Activated gamma-delta T cell (primary cell): ENCODE results near the gene LIPE.

Experiments
- DNase-seq: peaks from one replicate; lab custom pipeline; 2025; lab: John Stamatoyannopoulos, UW

LIPE gene

GRCh38 chr19:42380155-42380554 is 47.0 kb downstream of the LIPE start:
- DNase-seq = no peak

- no peak for DNase-seq
Observed at GRCh38 chr19:42378225-42379215, 48.7 kb downstream of the LIPE start.

- DNase-seq = no peak
Observed at GRCh38 chr19:42376177-42376555, 51.0 kb downstream of the LIPE start.

GRCh38 chr19:42375415-42376176 is 51.6 kb downstream of the LIPE start:
- no peak for DNase-seq

GRCh38 chr19:42374826-42375376 is 52.3 kb downstream of the LIPE start:
- no peak for DNase-seq

- no peak for DNase-seq
Observed at GRCh38 chr19:42370626-42371175, 56.5 kb downstream of the LIPE start.

GRCh38 chr19:42370068-42370520 is 57.1 kb downstream of the LIPE start:
- DNase-seq = no peak

GRCh38 chr19:42369433-42370067 is 57.6 kb downstream of the LIPE start:
- no peak for DNase-seq

- DNase-seq = no peak
Observed at GRCh38 chr19:42368765-42369164, 58.4 kb downstream of the LIPE start.

GRCh38 chr19:42368360-42368759 is 58.8 kb downstream of the LIPE start:
- DNase-seq = no peak

GRCh38 chr19:42367929-42368328 is 59.3 kb downstream of the LIPE start:
- DNase-seq = no peak

GRCh38 chr19:42366673-42367072 is 60.5 kb downstream of the LIPE start:
- DNase-seq = no peak

GRCh38 chr19:42363614-42364346 is 63.4 kb downstream of the LIPE start:
- no peak for DNase-seq

GRCh38 chr19:42362891-42363440 is 64.2 kb downstream of the LIPE start:
- DNase-seq = no peak

GRCh38 chr19:42362342-42362741 is 64.8 kb downstream of the LIPE start:
- no peak for DNase-seq

- DNase-seq = no peak
Observed at GRCh38 chr19:42361545-42361910, 65.7 kb downstream of the LIPE start.

GRCh38 chr19:42360787-42361544 is 66.2 kb downstream of the LIPE start:
- DNase-seq = no peak

- no peak for DNase-seq
Observed at GRCh38 chr19:42357290-42357689, 69.9 kb downstream of the LIPE start.

- DNase-seq = no peak
Observed at GRCh38 chr19:42356686-42357085, 70.5 kb downstream of the LIPE start.

GRCh38 chr19:42355896-42356295 is 71.3 kb downstream of the LIPE start:
- no peak for DNase-seq
